Stimulated activated CD8-positive, alpha-beta memory T cell treated with anti-CD3 and anti-CD28 coated beads, Interleukin-4, amount 100 ng/mL, for 24 hours (primary cell): ENCODE data around the gene CHST15.
"Not testable (repeated sequence)": the region's sequence is repeated elsewhere in the genome, so short reads cannot be mapped to it uniquely, and the experiment has no call there.

Experiments
- DNase-seq: peaks from one replicate; pipeline ENCODE4 v3.0.0-alpha.2; 2020; ENCODE audit warnings: low read depth

Gene CHST15

GRCh38 chr10:124044143-124044862, 49.1 kb downstream of the CHST15 start:
- no peak for DNase-seq

GRCh38 chr10:124043310-124044142, 49.9 kb downstream of the CHST15 start:
- DNase-seq: no peak

DNA sequence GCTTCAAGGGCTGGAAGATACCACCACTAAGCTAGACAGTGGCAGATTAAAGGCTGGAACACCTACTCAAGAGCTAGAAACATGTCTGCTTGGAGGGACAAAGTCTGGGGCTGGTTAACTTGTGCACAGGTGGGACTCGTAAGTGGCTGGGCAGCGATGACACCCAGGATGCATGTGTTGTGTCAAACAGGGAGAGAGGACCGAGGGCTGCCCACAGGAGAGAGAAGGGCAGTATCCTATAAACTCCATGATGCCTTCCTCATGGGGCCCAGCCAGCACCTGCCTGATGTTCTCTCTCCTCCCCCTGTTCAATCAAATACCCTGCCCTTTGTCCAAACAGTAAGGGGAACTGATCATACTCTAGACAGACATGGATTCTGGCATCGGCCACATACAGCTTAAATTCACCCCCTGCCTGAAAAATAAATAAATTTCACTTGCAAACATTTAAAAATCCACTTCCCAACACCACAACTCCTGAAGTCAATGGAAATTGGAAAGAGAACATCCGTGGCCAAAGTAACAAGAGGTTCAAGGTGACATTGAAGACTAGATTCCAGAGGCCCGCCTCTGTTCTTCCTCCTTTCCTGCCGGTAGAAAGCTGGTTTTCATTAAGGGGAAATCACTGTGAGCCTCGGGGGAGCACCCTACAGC, 50.6 kb downstream of the CHST15 start:
- no peak for DNase-seq

DNA sequence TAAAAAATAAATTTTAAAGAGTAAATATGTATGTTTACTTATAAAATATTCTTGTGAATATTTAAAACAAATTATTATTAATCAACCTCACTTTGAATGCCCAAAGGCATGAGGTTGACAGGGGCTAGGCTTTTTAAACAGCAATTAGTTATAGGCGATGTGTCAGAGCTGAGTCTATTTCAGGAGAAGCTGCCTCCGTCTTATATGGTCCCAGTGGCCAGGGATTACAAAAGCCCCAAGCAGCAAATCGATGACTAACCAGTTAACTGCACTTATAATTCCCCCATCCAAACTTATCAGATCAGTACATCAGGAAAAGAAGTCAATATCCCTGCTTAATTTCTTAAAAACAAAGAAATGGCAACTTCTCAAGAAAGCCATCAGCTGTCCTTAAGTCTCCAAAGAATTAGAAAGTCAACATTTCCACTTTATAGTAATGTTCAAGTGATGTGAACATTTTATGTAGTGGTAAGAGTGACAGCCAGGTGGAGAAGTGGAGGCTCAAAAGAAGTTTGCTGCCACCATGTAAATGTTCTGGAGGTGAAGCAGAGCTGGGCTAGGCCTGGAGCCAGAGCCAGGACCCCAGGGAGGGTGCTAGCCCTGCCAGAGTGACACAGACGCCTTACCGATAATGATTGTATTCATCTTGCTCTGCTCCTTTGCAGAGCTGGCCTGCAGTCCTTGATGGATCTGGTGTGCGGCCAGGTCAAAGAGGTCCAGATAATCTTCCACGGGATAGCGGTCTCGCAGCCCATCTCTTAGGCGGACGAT, 51.5 kb downstream of the CHST15 start:
- DNase-seq: no peak

- no peak for DNase-seq
These were observed 52.8 kb downstream of the CHST15 start for GRCh38 chr10:124040451-124041188.

- no peak for DNase-seq
These were observed 53.9 kb downstream of the CHST15 start for GRCh38 chr10:124039483-124040013.

DNA sequence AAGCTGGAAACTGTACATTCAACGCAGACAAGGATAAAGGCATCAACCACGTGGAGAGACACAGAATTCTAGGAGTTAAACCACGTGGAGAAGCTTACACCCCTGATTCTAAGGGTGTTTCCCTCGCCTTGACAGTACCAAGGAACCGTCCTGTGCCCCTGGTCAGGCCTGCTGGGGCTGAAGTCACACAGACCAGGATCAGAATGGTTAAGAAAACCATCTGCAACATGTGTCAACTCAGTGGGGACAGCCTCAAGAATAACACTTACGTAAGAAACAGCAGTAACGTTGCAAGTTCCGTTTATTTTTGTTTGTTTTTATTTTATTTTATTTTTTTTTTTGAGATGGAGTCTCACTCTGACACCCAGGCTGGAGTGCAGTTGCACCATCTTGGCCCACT, 55.6 kb downstream of the CHST15 start:
- DNase-seq: no peak

DNA sequence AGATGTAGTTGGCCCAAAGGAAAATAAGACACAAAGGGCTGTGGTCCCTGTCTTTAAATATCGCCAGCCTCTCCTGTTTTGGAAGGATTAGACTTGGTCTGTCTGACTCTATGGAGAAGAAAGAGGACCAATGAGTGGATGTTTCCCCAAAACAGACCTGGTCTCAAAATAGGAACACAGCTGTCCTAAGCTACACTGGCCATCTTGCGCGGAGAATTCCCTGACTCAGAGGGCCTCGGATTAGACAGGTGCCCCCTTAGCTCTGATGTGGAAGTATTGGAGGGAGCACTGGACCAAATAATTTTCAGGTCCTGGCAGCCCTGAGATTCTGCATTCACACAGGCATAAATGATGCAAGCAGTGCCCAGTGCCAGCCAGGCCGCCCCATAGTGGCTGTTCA, 56.1 kb downstream of the CHST15 start:
- no peak for DNase-seq

DNA sequence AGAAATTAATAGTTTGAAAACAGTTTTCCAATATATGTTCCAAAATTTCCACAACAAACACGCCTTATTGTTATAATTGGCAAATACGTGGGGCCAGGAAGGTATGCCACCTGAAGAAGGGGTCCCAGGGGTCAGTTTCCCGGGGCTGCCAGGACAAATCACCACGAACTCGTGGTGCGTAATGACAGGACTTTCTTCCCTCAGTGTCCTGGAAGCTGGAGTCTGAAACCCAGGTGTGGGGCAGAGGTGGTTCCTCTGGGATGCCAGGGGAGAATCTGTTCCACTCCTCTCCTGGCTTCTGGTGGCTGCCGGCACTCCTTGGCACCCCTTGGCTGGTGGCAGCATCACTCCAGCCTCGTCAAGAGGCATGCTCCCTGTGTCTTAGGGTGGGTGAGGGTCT, 56.7 kb downstream of the CHST15 start:
- no peak for DNase-seq

DNA sequence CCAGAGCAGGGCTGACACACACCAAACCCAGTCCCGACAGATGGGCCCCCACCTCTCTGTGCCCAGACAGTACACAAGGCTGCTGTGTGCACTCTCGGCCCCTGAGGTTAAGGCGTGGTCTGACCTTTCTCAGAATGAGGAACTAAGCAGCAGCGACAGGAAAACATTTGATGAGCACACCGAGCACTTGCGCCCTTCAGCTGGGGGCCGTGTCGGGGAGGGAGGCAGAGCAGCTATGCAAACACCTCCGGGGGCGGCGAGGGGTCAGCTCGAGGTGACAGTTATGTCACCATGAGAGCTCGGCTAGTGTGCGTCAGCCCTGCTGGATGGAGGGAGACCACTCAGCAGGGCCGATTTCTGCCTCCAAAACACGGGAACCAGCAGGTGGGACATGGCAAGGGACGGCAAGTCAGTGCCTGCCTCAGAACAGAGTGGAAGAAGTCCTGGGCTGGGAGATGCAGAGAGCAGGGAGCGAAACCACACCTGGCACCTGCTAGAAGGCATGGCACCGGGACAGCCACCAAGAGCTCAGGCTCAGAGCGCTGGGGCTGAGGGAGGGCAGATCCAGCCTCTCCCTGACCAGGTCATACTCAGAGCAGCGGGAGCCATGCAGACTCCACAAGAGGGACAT, 57.4 kb downstream of the CHST15 start:
- DNase-seq: peak; percentile 21

- no peak for DNase-seq
These were observed 58.0 kb downstream of the CHST15 start for GRCh38 chr10:124035306-124035927.

- DNase-seq: not testable (repeated sequence)
These were observed 58.7 kb downstream of the CHST15 start for GRCh38 chr10:124034576-124035305.

GRCh38 chr10:124033887-124034218, 59.5 kb downstream of the CHST15 start:
- DNase-seq: no peak

GRCh38 chr10:124032971-124033886, 60.2 kb downstream of the CHST15 start:
- DNase-seq: no peak

DNA sequence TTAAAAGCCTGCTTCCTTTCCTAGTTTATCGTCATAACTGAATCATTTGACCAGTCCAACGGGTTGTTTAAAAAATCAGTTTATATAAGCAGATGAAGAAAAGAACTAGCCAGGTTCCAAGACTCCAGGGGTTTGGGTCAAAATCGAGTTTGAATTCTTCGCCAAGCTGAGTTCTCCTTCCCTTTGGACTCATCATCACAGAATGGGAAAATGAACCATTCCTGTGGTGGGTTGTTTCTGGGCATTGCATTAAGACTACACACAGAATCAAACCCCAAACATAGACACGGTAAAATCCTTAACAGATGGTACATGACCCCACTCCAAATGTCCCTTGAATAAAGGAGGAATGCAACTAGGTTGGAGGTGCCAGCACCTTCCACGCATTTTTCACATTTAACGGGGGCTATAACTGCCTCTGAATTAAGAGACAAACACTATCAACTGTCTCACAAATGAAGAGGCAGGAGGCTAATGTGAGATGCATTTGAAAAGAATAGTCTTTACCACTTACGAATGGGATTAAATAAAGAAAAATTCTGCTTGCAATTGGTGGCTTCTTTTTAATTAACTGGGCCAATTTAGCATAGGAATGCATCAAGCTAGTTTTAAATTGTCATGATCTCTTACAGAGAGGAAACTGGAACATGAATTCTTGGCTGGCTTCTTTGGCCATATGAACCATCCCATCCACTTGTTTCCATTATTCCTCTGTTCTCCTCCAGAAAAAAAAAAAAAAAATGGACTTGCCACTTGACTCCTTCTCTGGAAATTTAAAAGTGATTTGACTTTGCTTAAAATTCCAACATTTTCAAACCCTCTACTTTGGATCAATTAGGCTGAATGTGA, 61.1 kb downstream of the CHST15 start:
- no peak for DNase-seq

DNA sequence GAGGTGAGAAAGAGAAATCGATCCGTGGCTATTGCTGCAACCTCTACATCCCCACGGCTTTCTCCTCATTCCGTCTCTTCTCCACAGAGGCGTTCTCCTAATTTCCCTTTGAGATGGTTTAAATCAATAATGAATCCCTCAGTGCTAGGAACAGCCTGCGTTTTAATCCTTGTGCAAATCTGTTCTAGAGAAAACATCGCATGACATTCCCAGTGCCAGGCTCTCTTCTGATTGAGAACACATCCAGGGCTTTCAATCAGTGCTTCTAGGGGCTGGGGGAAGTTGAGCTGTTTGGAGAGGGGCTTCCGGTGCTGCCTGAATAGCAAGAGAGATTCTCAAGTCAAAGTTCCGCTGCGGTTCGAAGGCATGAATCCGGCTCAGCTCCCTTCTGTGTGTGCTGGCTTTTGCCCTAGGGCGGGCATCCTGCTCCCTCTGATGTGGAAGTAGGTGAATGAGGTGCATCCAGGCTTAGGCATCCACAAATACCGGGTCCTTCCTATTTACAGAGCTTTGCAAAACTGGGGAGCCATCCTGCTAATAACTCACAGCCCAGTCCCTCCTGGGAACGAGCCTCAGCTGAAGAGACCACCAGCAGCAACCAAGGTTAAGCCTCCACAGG, 62.8 kb downstream of the CHST15 start:
- DNase-seq: no peak

DNA sequence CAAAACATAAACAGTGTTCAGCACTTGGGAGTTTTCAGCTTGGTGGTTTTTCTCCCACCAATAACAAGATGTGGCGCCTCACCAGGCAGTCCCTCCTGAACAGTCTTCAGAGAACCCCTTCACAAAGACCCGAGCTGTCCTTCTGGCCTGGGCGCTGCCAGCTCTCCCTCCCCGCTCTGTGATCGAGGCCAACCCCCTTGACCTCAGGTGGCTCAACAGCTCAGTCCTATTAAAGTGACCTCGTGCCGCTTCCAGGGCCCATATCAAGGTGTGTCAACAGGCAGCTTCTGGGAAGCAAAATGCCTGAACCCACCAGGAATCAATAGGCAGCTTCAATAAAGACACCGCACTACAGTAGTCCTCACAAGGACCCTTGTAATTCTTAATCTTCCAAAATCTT, 63.3 kb downstream of the CHST15 start:
- no peak for DNase-seq
